ENCODE data around the gene AFF1.
"Not testable (repeated sequence)": the region's sequence is repeated elsewhere in the genome, so short reads cannot be mapped to it uniquely, and the experiment has no call there.

Gene AFF1

GRCh38 chr4:87034527-87034926, 99.7 kb downstream of the AFF1 start:
- no peak for DNase-seq

GRCh38 chr4:87035881-87036509, 101.2 kb downstream of the AFF1 start:
- DNase-seq: no peak

GRCh38 chr4:87036713-87037112, 101.9 kb downstream of the AFF1 start:
- DNase-seq: no peak

GRCh38 chr4:87037171-87037570, 102.4 kb downstream of the AFF1 start:
- not testable (repeated sequence) for DNase-seq

- DNase-seq: no peak
Measured at GRCh38 chr4:87037671-87038334, 103.0 kb downstream of the AFF1 start.

GRCh38 chr4:87038837-87039615, 104.2 kb downstream of the AFF1 start:
- DNase-seq: peak in 37 of 51 donors; percentile 8 to 76 (median 41)

GRCh38 chr4:87041141-87041540, 106.3 kb downstream of the AFF1 start:
- no peak for DNase-seq

GRCh38 chr4:87042221-87042620, 107.4 kb downstream of the AFF1 start:
- no peak for DNase-seq

GRCh38 chr4:87042986-87043820, 108.4 kb downstream of the AFF1 start:
- DNase-seq: no peak

- no peak for DNase-seq
Measured at GRCh38 chr4:87044511-87045233, 109.9 kb downstream of the AFF1 start.

- DNase-seq: no peak
Measured at GRCh38 chr4:87045234-87045558, 110.4 kb downstream of the AFF1 start.

GRCh38 chr4:87045659-87046058, 110.8 kb downstream of the AFF1 start:
- no peak for DNase-seq

GRCh38 chr4:87046121-87046551, 111.3 kb downstream of the AFF1 start:
- no peak for DNase-seq

GRCh38 chr4:87047281-87047798, 112.5 kb downstream of the AFF1 start:
- no peak for DNase-seq

GRCh38 chr4:87049508-87049907, 114.7 kb downstream of the AFF1 start:
- peak in 25 of 51 donors; percentile 6 to 66 (median 34) for DNase-seq

- DNase-seq: no peak
Measured at GRCh38 chr4:87050596-87050995, 115.8 kb downstream of the AFF1 start.

- DNase-seq: no peak
Measured at GRCh38 chr4:87051121-87051713, 116.4 kb downstream of the AFF1 start.

- no peak for DNase-seq
Measured at GRCh38 chr4:87052615-87053014, 117.8 kb downstream of the AFF1 start.

GRCh38 chr4:87053176-87053658, 118.4 kb downstream of the AFF1 start:
- DNase-seq: no peak
